Measurements from ENCODE around the gene TYW5. TPM values are rescaled to one million over a fixed set of nuclear protein-coding genes. Genes with fewer than 3 reads are reported as not detected.

The TYW5 gene
- total RNA-seq, 1 experiment from 2014 or later, result 7.2 TPM

DNA sequence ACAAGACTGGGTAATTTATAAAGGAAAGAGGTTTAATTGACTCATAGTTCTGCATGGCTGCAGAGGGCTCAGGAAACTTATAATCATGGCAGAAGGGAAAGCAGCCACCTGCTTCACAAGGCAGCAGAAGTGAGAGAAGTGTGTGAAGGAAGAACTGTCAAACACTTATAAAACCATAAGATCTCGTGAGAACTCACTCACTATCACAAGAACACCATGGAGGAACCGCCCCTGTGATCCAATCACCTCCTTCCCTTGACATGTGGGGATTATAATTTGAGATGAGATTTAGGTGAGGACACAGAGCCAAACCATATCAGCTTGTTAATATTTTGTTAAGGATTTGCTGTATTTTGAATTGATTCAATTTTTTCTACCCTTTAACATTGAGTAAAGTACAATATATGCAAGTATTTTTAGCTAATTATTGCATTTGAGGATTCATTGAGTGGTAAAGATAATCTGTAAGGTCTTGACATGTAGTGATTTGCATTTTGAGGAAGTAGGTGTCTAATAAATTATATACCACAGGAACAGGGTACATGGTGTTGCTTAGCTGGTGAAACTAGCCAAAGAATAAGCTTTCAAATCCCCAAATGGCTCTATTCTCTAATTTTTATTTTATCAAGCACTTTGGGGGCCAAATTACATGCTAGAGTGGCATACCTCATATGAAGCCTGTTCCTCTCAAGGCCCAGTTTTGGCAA is 48.1 kb downstream of the TYW5 start:
- Histone ChIP-seq H3K9me2 (ENCODE audit: insufficient read depth) (no peaks in the 10 kb centered on the region), H2AFZ (no peak overlapping the region), H3K36me3 (ENCODE audit: low read depth) (no peaks in the 10 kb centered on the region), H3K4me2 (no peak overlapping the region), H3K27ac (no peak overlapping the region), H3K9me3 (ENCODE audit: insufficient read depth, low read depth) (no peaks in the 10 kb centered on the region), H3K27me3 (ENCODE audit: insufficient read depth, low read depth) (no peaks in the 10 kb centered on the region), H3K4me3 (no peak overlapping the region), H4K20me1 (ENCODE audit: insufficient read depth) (no peaks in the 10 kb centered on the region), H3F3A (ENCODE audit: insufficient read depth, low read depth) (peaks cover 9% of the 10 kb centered on the region), H3K79me2 (ENCODE audit: low read depth) (peaks cover 10% of the 10 kb centered on the region), H3K4me1 (replicated peaks; ENCODE audit: insufficient read depth) (peaks cover 7% of the 10 kb centered on the region; the same call in 1 of the 2 replicates)
- BruUV-seq (replicated peaks), result no TSS peak
- ChIA-PET POLR2A (ENCODE audit: unreplicated experiment) (no interaction called here), CTCF (no interaction called here)
- TF ChIP-seq, protein P1, sequence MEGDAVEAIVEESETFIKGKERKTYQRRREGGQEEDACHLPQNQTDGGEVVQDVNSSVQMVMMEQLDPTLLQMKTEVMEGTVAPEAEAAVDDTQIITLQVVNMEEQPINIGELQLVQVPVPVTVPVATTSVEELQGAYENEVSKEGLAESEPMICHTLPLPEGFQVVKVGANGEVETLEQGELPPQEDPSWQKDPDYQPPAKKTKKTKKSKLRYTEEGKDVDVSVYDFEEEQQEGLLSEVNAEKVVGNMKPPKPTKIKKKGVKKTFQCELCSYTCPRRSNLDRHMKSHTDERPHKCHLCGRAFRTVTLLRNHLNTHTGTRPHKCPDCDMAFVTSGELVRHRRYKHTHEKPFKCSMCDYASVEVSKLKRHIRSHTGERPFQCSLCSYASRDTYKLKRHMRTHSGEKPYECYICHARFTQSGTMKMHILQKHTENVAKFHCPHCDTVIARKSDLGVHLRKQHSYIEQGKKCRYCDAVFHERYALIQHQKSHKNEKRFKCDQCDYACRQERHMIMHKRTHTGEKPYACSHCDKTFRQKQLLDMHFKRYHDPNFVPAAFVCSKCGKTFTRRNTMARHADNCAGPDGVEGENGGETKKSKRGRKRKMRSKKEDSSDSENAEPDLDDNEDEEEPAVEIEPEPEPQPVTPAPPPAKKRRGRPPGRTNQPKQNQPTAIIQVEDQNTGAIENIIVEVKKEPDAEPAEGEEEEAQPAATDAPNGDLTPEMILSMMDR (conservative IDR thresholded peaks at IDR 0.05), result no peak
- no peak for TF ChIP-seq EZH2 (IDR thresholded peaks at IDR 0.05; ENCODE audit: low read depth)
- intact Hi-C loops (cut with micrococcal nuclease; ENCODE audit: unreplicated experiment), result no loop called here
- DNase-seq, result no peak

DNA sequence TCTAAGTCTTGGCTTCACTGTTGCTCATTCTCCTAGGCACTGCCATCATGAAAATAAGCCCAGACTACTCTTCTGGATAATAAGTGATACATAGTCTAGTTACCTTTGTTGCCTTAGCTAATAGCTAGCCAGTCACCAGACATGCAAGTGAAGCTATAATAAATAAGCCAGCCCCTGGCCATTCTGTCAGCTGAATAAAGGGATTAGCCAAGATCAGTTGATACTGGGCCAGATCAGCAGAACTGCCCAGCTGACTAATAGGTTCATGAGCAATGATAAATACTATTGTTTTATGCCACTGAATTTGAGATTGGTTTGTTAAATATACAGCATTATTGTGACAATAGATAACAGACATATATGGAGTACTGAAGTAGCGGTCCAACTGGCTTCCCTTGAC is 52.2 kb downstream of the TYW5 start:
- Histone ChIP-seq H3K79me2 (ENCODE audit: low read depth) (no peaks in the 10 kb centered on the region), H4K20me1 (ENCODE audit: insufficient read depth) (no peaks in the 10 kb centered on the region), H3K4me1 (replicated peaks; ENCODE audit: insufficient read depth) (no peaks in the 10 kb centered on the region), H3F3A (ENCODE audit: insufficient read depth, low read depth) (no peaks in the 10 kb centered on the region), H2AFZ (no peak overlapping the region), H3K27me3 (ENCODE audit: insufficient read depth, low read depth) (no peaks in the 10 kb centered on the region), H3K36me3 (ENCODE audit: low read depth) (no peaks in the 10 kb centered on the region), H3K4me2 (no peak overlapping the region), H3K4me3 (no peak overlapping the region), H3K9me2 (ENCODE audit: insufficient read depth) (no peaks in the 10 kb centered on the region), H3K9me3 (ENCODE audit: insufficient read depth, low read depth) (no peaks in the 10 kb centered on the region), H3K27ac (no peak overlapping the region)
- no peak for DNase-seq
- CTCF ChIA-PET, result no interaction called here
- no peak for TF ChIP-seq EZH2 (IDR thresholded peaks at IDR 0.05; ENCODE audit: low read depth)
- TF ChIP-seq, protein P1 (conservative IDR thresholded peaks at IDR 0.05), result no peak
- BruUV-seq (replicated peaks), result no TSS peak
- intact Hi-C loops (cut with micrococcal nuclease; ENCODE audit: unreplicated experiment), result no loop called here
- POLR2A ChIA-PET (ENCODE audit: unreplicated experiment), result no interaction called here

GRCh38 chr2:199902486-199903110 is 52.7 kb downstream of the TYW5 start:
- H3K9me3 ChIP-seq (ENCODE audit: insufficient read depth, low read depth), result no peaks in the 10 kb centered on the region
- CTCF ChIA-PET, result no interaction called here

More at GRCh38 chr2:199902486-199903110, 52.7 kb downstream of the TYW5 start:
- Histone ChIP-seq H3K9me2 (ENCODE audit: insufficient read depth) (no peaks in the 10 kb centered on the region), H2AFZ (no peak overlapping the region), H3F3A (ENCODE audit: insufficient read depth, low read depth) (no peaks in the 10 kb centered on the region), H3K4me3 (no peak overlapping the region), H3K36me3 (ENCODE audit: low read depth) (no peaks in the 10 kb centered on the region), H3K79me2 (ENCODE audit: low read depth) (no peaks in the 10 kb centered on the region), H3K27me3 (ENCODE audit: insufficient read depth, low read depth) (no peaks in the 10 kb centered on the region), H4K20me1 (ENCODE audit: insufficient read depth) (no peaks in the 10 kb centered on the region), H3K27ac (no peak overlapping the region), H3K4me2 (no peak overlapping the region), H3K4me1 (replicated peaks; ENCODE audit: insufficient read depth) (no peaks in the 10 kb centered on the region)
- no TSS peak for BruUV-seq (replicated peaks)
- no peak for DNase-seq
- POLR2A ChIA-PET (ENCODE audit: unreplicated experiment), result interaction anchor here (0.7 kb wide), 1 partner anchor 674 kb away, joined by 8 read pairs; no protein-coding TSS in a partner anchor
- TF ChIP-seq, protein P1 (conservative IDR thresholded peaks at IDR 0.05), result no peak
- no peak for TF ChIP-seq EZH2 (IDR thresholded peaks at IDR 0.05; ENCODE audit: low read depth)
- intact Hi-C loops (cut with micrococcal nuclease; ENCODE audit: unreplicated experiment), result no loop called here
